Dedifferentiated amniotic fluid mesenchymal stem cell (primary cell): ENCODE measurements around the gene SLCO1A2.
"Not testable (repeated sequence)": the region's sequence is repeated elsewhere in the genome, so short reads cannot be mapped to it uniquely, and the experiment has no call there.

Source experiments
- DNase-seq: peaks from one replicate; pipeline ENCODE4 v3.0.0-alpha.2; 2016; ENCODE audit errors: extremely low spot score

Gene SLCO1A2, protein sequence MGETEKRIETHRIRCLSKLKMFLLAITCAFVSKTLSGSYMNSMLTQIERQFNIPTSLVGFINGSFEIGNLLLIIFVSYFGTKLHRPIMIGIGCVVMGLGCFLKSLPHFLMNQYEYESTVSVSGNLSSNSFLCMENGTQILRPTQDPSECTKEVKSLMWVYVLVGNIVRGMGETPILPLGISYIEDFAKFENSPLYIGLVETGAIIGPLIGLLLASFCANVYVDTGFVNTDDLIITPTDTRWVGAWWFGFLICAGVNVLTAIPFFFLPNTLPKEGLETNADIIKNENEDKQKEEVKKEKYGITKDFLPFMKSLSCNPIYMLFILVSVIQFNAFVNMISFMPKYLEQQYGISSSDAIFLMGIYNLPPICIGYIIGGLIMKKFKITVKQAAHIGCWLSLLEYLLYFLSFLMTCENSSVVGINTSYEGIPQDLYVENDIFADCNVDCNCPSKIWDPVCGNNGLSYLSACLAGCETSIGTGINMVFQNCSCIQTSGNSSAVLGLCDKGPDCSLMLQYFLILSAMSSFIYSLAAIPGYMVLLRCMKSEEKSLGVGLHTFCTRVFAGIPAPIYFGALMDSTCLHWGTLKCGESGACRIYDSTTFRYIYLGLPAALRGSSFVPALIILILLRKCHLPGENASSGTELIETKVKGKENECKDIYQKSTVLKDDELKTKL

GRCh38 chr12:21334771-21335325, at the start of gene SLCO1A2:
Gene SLCO1A2, minus strand, starts transcription at chr12:21334917. Its CDS starts 270 bp downstream, at chr12:21334647.
- no peak for DNase-seq

DNA sequence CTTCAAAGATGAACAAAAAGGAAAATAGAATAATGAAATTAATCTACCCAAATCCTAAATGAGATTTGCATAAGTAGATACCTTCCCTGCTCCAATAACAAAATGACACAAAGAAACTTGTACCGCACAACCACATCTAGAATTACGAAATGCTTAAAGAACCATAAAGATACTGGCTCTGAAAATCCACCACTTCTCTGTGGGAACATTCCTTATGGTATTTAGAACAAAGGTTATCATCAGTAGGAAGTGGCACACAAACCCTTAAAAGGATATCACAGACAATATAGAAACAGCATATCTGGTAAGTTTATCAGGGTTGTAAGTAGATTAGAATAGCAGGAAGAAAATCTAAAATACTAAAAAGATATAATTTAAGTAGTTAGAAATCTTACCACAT, 49.5 kb upstream of the SLCO1A2 start:
- no peak for DNase-seq

GRCh38 chr12:21381320-21381719, 46.6 kb upstream of the SLCO1A2 start:
- DNase-seq = not testable (repeated sequence)

DNA sequence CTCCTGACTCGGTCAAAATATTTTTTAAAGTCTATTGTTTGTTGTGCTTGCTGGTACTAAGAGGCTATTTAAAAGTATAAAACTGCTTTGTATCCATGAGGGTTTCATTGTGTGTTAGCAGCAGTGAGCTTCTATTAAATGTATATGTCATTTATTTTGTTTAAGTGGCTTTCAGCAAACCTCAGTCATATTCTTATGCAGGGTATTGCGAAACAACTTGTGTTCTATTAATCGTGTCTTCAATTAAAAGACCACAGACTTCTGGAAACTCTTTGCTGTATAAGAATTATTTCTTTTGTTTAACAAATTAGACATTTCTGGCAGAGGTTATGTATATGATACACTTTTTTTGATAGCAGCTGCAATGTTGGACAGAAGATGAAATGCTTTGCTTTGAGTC, 44.5 kb upstream of the SLCO1A2 start:
- no peak for DNase-seq

- no peak for DNase-seq
These were observed 37.9 kb upstream of the SLCO1A2 start, which contains the start of gene IAPP for GRCh38 chr12:21372602-21373001. Gene IAPP, plus strand, starts transcription at chr12:21372902. Its CDS starts 450 bp downstream, at chr12:21373352.

DNA sequence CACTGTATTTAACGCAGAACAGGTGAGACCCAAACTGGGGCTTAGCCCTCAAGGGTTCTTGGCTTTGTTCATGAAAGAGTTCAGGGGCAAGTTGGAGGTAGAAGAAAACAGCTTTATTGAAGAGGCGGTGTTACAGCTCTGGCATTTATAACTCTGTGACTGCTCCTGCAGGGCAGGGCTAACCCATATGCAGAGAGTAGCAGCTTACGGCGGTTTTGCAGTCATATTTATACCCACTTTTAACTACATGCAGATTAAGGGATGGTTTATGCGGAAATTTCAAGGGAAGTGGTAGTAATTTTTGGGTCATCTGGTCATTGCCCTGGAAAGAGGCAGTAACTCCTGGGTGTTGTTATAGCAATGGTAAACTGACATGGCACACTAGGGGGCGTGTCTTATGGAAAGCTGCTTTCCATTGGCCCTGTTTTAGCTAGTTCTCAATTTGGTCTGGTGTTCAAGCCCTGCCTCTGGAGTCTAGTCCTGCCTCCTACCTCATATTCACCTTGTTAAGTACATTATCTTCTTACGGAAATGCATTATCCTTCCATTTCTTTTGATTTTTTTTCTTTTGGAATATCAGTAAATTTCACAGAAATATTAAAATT, 36.2 kb upstream of the SLCO1A2 start:
- DNase-seq = no peak

- DNase-seq = no peak
These were observed 34.6 kb upstream of the SLCO1A2 start for GRCh38 chr12:21369141-21369980.

- DNase-seq = not testable (repeated sequence)
These were observed 25.9 kb upstream of the SLCO1A2 start for GRCh38 chr12:21360632-21361031.

DNA sequence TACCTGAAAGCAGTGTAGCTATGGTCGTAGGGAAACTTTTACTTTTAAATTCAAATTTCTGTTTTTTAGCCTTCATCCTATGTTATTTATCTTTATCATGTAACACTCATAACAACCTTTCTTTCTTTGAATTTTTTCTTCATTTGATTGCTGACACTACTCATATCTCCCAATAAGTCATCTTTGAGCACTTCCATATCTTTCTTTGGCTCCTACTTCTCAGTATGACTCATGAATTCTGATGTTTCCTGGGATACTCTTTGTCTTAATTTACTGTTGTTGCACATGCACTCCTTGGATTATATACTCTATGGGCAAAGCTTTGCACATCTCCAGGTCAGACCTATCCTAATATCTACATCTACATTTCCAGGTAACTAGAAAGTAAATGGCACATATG, 19.9 kb upstream of the SLCO1A2 start:
- no peak for DNase-seq

GRCh38 chr12:21353948-21354347, 19.2 kb upstream of the SLCO1A2 start:
- DNase-seq = no peak

- no peak for DNase-seq
These were observed 18.8 kb upstream of the SLCO1A2 start for GRCh38 chr12:21353487-21353886.

GRCh38 chr12:21350975-21351374, 16.3 kb upstream of the SLCO1A2 start:
- no peak for DNase-seq

DNA sequence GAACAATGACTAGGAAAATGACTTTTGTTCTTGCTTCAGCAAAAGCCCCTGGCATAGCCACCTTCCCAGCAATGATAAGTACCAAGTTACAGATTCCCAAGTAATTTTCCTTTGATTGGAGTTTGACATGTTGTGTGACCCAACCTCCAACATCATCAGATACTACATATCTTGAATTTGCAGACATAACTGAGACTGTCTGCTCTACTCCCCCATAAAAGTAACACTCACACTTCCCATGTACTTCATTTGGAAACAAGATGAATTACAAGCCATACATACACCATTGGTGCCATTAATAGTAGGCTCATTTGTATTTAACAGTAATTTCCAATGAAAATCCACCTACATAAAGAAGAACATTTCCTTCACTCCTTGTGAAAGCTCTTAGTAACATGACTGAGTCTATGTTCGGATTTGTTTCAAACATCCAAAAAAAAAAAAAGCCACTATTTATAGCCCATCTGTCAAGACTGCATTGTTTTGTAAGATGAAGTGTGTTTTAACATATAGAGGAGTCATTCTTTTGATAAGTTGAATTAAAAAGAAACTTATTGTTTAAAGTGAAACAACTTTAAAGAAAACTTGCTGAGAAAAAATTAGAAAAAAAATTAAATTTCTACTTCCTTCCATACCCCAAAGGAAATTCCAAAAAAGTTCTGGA, 12.0 kb upstream of the SLCO1A2 start:
- DNase-seq = no peak

DNA sequence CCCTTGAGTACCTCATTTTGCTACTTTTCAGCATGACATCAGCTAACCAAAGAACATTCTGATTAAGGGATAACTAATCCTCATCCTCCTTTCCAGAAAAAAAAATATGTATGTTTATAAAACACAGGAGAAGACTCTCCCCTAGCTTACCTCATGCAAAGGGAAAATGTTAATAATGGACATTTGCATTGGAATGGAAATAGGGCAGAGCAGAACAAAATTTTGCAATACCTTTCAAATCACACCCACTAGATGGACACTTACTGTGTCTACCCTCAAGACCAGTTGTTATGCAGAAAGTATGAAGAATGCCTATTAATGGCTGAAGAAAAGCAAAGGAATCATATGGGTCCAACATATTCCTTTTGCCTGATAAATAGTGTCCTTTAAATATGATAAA, 8.9 kb upstream of the SLCO1A2 start:
- DNase-seq = no peak

- no peak for DNase-seq
These were observed 7.1 kb upstream of the SLCO1A2 start for GRCh38 chr12:21341769-21342168.

DNA sequence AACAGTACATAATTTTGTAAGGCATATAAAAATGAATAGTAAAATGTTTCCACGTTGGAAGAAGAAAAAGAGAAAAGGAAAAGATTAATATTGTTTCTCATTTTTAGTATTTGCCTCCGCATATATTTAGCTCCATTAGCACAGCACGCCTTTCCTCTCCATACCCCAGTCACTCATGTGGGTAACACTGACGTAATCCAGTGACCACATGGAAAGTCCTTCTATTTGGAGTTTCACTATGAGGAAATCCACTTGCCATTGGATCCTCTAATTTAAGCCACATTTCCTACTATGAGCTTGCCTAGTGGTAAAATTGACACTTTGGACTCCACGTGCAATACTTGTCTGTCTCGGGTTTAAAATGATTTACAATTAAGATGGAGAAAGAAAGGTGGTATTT, 5.7 kb upstream of the SLCO1A2 start:
- no peak for DNase-seq

- DNase-seq = no peak
These were observed 5.2 kb upstream of the SLCO1A2 start for GRCh38 chr12:21339921-21340320.

DNA sequence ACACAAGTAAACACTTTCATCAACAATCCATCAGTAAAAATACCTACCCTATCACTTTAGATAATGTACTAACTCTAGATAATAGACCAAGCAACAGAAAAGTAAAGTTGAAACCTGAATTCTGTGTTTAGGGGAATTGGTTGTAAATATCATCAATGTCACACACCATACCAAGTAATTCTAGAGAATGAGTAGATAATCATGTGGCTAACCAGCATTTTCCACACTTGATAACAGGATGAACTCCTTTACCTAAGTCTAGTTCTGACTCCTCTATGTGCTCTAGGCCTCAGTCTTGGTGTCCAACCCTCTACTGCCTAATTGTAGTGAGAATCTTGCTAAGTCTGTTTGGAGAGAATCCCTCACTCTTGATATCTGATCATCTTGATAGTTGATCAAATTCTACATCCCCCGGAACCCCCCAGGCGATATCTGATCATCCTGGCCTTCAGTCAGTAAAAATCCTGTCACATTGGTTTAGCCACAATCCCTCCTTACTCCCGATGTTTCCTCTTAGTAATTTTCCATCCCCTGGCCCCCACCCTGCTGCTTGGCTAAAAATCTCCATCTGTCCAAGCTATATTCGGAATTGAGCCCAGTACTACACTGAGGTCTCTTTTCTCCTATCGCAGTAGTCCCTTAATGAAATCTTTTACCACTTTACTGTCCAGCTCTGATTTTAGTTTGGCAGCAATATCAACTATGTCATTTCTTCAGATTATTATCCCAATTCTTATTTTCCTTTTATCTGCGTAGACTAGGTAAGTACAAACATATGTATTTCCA, 3.4 kb upstream of the SLCO1A2 start:
- DNase-seq = no peak

DNA sequence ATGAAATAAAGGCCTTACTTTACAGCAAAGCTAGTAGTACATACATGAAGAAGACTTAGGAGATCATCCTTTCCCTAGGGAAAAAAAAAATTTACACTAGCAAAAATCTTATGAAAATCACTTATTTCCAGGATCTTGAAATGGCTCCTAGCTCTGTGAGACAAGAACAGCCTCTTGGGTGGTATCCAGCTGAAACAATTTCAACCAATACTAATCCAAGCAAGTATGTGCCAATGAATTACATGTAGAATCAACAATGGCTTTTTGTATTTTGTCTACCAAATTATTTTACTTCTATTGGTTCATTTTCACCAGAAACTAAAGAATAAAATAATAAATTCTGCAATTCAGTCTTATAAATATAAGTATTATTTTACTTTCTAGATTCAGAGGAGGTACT, 2.7 kb upstream of the SLCO1A2 start:
- DNase-seq = no peak

GRCh38 chr12:21336656-21337055, 1.9 kb upstream of the SLCO1A2 start:
- no peak for DNase-seq
